ENCODE measurements around the gene SVOP.
"Not testable (repeated sequence)": the region's sequence is repeated elsewhere in the genome, so short reads cannot be mapped to it uniquely, and the experiment has no call there.

SVOP gene

DNA sequence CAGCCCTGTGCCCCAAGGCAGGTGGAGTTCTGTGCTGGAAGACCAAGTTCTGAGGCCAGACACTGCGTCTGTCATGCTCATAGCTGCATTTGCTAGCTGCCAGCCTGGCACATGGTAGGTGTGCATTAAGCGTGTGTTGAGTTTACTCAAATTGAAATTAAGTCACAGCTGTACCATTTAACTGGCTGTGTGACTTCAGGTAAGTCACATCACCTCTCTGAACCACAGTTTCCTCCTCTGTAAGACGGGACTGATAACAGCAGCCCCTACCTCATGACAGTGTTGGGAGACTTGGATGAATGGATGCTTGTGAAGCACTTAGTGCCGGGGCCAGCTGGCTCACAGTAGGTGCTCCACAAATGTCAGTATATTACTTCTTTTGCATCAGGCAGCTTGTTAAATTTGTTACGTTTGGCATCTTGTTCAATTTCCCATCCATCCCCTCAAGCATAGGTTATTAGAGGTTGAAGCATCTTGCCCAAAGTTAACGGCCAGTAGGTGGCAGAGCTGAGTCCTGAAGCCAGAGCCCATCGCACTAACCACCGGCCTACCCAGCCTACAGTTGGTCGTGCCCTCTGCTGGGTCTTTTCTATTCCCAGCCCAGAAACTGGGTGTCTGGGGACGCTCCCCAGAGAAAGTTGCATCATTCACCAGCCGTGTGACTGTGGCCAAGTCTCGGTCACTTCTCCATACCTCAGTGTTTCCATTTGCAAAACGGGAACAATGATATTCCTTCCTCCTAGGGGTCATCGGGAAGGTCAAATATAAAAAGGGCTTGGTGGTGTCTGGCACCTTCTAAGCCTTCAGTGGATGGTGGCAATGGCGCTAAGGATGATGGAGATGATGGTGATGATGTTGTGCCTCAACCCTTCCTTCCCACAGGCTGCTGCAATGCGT is 136.5 kb downstream of the SVOP start:
- DNase-seq (ENCODE audit: low read depth): no peak

DNA sequence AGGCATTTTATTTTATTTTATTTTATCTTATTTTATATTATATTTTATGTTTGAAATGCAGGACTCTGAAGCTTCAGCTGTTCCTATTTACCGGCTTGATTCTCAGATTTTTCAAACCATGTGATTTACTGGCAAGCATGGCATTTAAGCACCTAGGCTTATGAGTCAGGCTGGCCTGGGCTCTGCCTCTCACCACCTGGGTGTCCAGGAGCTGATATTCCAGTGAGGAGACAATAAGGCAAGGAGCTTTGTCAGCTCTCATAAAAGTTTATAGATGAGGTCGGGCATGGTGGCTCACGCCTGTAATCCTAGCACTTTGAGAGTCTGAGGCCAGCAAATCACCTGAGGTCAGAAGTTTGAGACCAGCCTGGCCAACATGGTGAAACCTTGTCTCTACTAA is 138.9 kb downstream of the SVOP start:
- no peak for DNase-seq (ENCODE audit: low read depth)

DNA sequence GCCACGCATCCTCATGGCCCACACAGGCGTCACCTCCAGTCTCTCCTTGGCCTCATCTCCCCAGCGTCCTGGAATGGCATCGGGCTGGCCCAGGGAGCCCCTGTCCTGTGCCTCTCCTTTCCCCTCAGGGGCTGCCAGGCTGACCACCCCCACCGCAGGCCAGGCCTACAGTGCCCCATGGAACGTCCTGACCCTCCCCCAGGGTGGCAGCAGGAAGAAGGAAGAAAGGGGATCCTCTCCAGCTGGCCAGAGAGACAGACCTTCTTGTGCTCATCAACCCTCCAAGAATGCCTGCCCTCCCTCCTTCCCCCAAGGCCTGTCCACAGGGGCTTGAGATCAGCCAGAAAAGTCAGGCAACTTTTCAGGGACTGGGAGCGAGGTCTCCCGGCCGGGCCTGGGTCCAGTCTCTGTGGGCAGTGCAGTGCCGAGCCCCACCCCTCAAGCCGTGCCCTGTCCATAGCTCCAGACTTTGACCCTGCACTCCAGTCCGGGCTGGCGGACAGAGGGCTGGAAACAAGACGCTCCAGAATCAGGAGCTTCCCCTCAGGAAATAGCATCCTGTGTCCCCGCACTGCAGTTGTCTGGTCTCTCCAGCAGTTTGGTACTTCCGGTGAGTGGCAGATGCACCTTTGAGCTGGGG is 141.1 kb downstream of the SVOP start, which contains the start of gene DAO:
Gene DAO (plus strand): TSS at position 478 of the 640 bp plus-strand sequence. CDS start 4,915 bp downstream, outside the sequence.
- DNase-seq (ENCODE audit: low read depth): no peak

GRCh38 chr12:108876550-108876949 is 144.3 kb downstream of the SVOP start:
- no peak for DNase-seq (ENCODE audit: low read depth)

DNA sequence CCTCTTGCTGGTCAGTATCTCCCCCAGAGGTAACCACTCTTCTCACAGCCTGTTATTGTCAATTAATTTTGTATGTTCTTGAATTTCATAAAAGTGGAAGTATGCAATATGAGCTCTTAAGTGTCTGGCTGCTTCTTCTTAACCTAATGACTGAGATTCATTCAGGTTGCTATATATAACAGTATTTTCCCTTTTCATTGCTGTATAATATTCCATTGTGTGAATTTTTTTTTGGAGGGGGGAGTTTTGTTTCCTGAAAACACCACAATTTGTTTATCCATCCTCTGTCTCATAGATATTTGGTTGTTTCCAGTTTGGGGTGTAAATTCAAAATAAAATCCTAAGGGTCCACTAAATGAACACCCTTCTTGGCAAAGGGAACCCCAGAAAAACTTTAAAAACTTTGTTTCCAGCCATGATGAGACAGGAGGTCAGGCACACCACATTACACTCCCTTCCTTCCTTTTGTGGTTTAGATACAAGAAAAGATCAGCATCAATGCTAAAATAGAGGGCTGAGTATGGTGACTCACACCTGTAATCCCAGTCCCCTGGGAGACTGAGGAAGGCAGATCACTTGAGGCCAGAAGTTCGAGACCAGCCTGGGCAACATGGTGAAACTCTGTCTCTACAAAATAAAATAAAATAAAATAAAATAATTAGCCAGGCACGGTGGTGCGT is 145.0 kb downstream of the SVOP start:
- DNase-seq (ENCODE audit: low read depth): no peak

GRCh38 chr12:108875280-108875679 is 145.6 kb downstream of the SVOP start:
- DNase-seq (ENCODE audit: low read depth): no peak

- DNase-seq (ENCODE audit: low read depth): no peak
These were observed 152.1 kb downstream of the SVOP start for GRCh38 chr12:108868781-108869180.

DNA sequence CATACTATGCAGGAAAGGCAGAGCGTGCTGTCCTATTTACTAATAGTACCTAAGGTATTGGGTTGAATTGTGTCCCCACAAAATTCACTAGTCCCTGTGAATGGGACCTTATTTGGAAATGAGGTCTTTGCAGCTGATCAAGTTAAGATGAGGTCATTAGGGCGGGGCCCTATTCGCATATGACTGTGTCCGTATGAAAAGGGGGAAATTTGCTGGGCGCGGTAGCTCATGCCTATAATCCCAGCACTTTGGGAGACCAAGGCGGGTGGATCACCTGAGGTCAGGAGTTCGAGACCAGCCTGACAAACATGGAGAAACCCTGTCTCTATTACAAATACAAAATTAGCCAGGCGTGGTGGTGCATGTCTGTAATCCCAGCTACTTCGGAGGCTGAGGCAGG is 154.8 kb downstream of the SVOP start:
- DNase-seq (ENCODE audit: low read depth): not testable (repeated sequence)

DNA sequence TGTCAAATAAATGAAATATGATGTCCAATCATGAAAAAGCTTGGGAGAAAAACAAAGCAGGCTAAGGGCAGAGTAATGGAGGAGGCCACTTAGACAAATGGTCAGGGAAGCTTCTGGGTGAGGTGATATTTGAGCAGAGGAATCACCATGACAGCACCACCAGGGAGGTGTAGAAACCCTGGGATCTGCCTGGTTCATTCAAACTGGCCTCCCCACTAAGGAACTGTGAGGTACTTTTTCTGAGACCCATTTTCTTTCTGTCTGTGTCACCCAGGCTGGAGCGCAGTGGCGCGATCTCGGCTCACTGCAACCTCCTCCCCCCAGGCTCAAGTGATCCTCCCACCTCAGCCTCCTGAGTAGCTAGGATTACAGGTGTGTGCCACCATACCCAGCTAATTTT is 155.7 kb downstream of the SVOP start:
- DNase-seq (ENCODE audit: low read depth): no peak

DNA sequence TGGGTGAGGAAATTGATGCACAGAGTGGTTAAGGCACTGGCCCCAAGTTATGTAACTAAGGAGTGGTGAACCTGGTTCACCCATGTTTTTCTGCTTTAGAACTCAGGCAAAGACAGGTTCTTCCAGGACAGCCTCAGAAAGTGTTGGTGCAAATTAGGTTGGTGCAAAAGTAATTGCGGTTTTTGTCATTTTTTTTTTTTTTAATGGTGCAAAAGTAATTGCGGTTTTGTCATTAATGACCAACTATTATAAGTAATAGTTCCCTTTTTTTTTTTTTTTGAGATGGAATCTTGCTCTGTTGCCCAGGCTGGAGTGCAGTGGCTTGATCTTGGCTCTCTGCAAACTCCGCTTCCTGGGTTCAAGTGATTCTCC is 158.3 kb downstream of the SVOP start:
- no peak for DNase-seq (ENCODE audit: low read depth)

DNA sequence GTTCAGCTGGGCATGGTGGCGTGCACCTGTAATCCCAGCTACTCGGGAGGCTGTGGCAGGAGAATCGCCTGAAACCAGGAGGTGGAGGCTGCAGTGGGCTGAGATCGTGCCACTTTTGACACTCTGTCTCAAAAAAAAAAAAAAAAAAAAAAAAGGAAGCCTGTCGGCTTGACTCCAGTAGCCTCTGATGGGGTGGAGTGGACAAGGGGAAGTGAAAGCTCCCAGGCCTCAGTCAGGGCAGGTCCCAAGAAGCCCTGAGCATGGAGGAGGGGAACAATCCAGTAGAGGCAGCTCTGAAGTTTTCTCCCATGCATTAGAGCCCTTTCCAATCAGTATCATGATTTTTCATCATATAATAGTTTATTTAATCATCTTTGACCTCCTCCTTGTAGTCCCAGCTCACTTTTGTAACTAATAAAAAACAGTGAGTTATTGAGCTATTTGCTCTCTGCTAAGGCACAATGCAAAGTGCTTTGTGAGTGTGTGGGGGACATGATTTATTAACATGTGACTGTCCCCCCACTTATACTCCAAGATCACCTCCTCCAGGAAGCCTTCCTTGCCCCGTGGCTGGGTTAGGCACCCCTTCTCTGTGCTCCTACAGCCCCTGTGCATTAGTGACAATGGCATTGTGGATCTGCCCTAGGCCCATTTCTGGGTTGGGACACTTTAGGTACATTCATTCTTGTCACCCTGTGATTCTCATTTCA is 158.8 kb downstream of the SVOP start:
- DNase-seq (ENCODE audit: low read depth): no peak

DNA sequence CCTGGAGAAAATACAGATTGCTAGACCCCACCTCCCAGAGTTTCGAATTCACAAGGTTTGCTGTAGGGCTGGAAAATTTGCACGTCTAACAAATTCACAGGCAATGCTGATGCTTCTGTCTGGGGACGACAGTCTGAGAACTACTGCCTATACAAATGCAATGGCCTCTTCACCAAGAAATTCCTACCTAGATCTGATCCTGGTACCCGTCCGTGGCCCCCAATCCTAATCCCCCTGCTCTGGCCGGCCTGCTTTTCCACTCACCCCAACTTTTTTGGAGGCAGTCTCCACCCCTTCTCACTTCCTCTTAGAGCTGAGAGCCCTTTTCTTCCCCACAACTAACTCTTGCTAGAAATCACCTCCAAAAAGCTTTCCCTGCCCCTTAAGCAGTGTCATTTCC is 160.4 kb downstream of the SVOP start:
- DNase-seq (ENCODE audit: low read depth): no peak

GRCh38 chr12:108859923-108860291 is 161.0 kb downstream of the SVOP start:
- no peak for DNase-seq (ENCODE audit: low read depth)

GRCh38 chr12:108859141-108859922 is 161.5 kb downstream of the SVOP start:
- not testable (repeated sequence) for DNase-seq (ENCODE audit: low read depth)

DNA sequence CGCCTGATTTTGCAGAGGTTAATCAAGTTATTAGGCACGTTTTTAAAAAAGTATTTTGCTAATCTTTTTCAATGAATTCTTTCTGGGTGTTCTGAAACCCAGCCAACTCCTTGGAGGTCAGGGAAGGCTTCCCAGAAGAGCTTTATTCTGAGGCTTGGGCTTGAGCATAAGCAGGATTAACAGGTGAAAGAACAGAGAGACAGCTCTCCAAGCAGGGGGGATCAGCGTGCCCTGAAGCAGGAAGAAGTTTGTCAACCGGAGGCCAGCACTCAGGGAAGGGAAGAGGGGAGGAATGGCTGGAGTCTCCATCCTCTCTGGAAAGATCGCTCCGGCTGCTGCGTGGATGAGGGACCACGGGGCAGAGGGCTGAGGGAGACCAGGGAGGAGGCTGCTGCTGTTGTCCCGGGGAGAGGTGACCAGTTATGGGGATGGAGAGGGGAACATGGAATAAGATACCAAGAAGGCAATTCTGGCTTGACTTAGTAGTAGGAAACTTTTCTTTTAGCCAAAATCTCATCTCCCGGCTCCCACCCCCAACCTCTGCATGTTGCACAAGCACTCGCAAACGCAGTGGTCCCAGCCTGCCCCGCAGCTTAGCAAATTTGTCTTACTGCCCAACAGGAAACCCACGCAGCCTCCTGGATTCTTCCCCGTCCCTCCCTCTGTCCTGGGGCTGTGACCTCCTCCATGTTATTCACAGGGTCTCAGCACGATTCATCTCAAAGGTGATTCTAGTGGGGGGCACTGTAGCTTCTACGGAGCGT is 162.4 kb downstream of the SVOP start:
- no peak for DNase-seq (ENCODE audit: low read depth)
